Fibroblast of skin of back (primary cell): Measurements from ENCODE around the gene OPA1.

Experiments used
- DNase-seq: peaks from one replicate; pipeline ENCODE4 v3.0.0-alpha.2; 2013

OPA1 gene

DNA sequence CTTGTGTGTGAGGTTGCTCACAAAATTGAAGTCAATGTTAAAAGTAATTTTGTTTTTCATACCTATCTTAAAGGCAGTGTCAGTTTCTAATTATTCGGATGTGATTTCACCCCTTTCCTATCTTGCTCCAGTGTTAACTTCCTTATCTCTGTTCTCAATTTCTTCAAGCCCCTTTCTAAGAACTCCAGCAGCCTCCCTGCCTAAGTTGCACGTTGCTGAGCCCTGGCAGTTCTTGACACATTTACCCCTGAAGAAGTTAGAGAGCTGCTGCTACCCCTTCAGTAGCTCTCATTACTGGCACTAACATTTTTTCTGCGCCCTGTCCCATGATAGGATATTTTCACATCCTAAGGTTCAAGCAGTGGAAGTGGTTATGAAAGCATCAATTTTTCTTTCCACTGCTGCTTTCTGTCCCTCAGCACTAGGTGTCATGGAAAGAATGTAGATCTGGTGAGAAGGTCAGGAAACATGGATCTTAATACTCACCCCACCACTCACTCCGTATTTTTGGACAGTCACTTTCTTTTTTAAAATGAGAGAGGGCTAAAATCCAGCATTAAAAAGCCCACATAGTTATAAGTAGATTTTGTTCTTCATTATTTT, 62.9 kb downstream of the OPA1 start:
- DNase-seq = no peak

DNA sequence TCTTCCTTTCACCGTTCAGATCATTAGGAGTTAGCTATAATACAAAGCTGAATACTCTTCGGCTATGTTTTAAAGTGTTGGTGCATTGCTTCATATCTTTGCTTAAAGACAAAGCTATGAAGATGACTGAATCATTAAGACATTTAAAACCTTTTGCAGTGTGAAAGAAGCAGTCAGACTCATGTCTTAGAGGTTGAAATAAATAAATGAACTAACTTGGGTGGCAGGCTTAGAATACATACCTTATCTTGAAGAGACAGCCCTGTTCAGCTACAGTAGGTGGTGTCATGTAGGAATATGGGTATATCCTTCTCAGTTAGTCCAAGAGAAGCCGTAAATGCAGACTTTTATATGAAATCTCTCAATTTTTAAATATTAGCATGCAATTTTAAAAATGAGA, 63.4 kb downstream of the OPA1 start:
- no peak for DNase-seq

DNA sequence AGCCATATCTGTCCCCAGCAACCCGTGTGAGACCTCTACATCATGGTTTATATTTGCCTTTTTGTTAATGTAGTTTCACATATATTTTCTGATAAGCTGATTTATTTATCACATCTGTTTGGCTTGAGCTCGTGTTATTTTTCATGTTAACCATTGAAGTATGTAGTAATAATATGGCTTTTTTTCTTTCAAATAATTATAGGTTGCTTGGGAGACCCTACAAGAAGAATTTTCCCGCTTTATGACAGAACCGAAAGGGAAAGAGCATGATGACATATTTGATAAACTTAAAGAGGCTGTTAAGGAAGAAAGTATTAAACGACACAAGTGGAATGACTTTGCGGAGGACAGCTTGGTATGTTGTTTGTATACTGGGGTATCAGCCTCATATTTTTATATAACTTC, 63.9 kb downstream of the OPA1 start:
- no peak for DNase-seq

DNA sequence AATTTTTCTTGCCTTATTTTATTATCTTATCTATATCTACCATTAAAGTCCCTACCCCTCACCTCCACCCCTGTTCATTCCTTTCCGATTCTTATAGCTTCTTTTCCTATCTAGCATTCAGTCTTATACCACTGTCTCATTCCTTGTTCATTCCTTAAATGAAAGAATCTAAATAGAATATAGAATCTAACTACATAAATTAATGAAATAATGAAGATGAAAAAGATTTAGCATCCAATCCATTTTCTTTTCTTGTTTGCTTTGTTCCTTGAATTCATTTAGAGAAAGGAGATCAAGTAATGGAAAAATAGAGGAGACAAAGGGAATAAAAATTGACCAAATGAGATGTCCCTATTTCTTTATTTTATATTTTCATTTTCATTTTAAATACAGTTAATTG, 67.2 kb downstream of the OPA1 start:
- no peak for DNase-seq

DNA sequence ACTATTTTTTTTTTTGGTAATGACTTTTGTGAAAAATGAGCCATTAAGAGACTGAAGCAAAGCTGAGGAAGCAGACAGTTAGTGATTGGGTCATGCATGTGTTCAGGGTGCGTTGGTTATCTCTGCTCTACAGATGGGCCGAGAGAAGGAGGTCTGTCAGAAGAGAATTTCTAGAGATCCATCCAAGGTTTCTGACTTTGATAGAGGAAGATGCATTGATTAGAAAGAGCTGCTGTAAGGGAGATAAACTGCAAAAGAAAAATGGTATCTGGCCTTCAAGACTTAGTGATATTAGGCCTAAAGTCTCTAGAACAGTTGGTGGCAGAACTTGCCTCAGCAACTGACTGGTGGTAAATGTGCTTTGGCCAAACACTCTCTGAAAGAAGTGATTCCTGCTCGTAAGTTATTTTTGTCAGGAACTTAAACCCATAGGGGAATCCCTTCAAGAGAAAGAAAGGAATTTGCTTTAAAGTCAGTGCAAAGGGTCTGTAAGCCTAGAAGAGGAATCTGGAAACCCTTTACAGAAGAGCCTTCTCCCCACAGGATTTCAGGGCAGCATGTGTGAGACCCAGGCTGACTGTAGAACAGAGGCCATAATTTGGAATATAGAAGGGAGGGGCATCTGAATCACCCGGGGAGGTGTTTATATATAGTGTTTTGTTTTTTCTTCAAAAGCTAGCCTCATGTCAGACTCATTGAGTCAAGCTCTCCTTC, 67.8 kb downstream of the OPA1 start:
- no peak for DNase-seq

DNA sequence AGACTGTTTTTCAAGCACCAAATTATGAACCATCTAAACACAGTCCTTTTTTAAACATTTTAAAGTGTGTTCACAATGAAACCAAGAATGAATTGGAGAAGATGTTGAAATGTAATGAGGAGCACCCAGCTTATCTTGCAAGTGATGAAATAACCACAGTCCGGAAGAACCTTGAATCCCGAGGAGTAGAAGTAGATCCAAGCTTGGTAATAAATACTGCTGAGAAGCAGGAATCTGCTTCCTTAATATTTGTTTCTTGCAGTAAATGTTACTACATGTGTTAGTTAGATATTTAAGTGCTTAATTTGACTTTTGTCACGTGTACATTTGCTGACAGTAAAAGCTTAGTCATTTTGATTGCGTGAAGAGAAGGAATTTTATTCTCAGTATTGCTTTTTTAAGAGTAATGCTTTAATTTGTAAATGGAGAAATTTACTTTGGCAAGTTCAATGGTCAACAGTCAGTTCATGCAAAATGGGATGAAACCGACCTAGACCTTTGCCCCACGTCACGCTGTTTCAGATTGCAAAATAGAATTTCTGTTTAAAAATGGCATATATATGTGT, 69.8 kb downstream of the OPA1 start:
- no peak for DNase-seq

DNA sequence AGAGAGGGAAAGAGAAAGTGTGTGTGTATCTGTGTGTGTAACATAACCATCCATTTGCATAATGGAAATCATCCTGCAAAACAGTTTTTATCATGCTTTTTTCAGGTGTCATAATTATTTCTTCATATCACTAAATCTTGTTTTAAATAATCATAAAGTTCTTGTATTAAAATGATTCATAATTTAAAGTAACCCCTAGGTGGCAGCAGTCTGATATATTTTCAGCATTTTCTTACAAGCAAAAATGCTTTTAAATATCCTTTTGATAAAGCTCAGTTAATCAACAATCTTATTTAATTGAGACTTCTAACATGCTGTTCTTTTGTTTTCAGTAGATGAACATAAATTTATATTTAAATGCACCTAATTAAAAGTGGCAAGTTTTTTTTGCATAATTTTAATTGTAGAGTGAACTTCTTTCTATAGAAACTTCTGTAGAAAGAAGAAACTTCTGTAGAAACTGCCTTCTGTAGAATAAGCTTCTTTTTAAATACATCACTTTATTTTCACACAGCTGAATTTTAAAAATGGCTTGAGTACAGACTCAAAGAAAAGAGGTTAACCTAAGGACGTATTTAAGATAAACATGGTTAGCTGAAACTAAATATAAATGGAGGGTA, 72.5 kb downstream of the OPA1 start:
- peak; percentile 34 for DNase-seq

DNA sequence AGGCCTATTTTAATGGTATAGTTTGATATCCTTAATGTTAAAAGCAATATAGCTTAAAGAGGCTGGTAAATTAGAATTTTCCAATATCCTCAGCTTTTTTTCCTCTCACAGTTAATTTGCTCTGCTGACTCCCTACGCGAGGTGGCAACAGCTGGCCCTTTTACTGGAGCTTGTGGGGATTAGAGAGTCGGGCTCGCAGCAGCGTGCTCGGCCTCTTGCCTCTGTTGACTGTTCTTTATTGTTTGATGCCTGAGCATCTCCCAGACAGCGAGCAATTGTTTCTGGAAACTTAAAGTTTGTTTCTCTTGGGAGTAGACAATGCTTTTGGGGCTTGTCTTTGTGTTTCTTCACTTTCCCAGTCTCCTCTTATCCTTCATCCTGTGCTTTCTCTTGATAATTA, 80.8 kb downstream of the OPA1 start:
- no peak for DNase-seq

DNA sequence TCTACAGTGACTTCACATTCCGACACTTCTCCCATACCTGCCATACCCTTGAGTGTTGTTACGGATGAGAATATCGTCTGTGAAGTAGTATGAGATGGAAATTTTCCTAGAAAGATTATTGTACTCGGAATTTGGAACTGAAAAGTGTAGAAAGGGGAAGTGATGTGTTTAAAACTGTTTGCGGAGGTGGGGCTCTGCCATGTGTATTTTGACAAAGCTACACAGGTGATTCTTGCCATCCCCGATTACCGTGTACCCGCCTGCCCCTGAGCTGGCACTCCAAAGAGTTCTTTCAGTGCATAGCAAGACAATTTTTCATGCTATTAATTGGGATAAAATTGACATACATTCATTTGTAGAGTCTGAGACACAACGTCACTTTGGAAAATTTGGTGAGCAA, 81.7 kb downstream of the OPA1 start:
- no peak for DNase-seq

DNA sequence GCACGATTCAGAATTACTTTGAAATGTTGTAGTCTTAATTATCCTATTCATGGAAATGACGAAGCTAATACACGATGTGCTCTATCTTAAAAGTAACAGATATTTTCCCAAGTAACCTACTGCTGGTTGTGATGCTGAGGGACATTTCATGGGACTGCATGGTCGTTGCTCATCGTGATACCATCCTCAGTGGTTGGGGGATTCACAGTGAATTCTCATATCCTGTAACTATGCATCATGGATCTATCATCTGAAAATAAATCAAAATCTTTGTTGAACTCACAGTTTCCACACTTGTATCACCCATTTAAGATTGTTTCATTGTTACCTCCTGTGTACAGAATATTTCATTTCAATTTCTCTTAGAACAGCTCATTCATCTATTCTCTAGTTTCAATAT, 84.7 kb downstream of the OPA1 start:
- no peak for DNase-seq

DNA sequence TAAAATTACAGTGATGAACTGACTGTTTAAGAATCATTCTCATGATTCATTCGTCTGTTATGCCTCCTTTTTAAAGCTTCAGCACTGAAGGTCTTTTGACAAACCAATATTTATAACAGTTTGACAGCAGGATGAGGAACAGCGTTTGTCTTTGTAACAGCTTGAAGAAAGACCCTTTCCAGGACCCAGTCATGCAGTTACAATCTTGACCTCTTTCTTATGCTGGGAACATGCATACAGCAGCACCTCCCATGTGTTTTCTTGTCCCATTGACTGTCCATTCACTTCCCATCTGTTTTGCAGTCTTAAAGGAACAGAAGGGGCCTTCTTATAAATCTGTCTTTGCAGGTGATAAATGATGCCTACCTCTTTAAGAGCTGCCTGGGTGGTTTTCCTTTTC, 87.2 kb downstream of the OPA1 start:
- DNase-seq = peak; percentile 35

DNA sequence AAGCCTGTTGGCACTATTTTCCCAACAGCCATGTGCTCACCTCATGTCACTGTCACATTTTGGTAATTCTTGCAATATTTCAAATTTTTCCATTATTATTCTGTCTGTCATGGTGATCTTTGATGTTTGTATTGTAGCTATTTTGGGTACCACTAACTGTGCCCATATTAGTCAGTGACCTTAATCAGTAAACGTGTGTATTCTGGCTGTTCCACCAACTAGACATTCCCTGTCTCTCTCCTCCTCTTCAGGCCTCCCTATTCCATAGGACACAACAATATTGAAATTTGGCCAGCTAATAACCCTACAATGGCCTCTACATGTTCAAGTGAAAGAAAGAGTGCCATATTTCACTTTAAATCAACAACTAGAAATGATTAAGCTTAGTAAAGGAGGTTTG, 88.6 kb downstream of the OPA1 start:
- DNase-seq = peak; percentile 19

DNA sequence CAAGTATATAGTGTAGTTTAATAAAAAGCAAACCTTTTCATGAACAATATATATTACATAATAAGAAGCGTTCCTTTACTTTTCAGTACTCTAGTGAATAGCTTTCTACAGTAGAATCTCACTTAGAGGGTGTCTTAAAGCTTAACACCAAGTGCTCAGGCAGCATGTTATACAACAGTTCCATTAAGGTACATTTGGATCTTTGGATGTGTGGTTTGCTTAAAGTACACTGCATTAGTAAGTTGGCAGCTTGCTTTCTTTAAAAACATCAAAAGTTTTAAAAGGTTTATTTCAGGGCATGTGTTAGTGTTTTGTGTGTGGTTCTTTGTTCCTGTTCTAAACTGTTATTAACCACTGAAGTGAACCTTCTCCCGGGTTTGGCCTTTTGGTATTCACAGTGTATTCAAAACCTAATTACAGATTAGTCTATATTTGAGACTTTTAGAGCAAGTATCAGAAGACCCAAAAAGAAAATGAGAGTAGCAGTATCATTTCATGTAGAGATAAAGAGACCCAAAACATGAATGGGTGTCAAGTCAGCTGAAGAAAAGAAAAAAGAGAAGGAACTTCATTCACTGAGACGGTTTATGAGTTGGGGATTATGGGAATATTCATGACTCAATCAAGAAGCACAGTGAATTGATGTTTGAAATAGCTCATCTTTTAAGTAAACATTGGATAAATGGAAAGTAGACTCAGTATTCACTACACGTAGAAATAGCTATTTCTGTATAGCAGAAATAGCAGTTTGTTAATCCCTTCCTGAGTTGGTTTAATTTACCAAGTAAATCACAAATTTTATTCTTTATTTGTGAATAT, 93.9 kb downstream of the OPA1 start:
- DNase-seq = peak; percentile 16

DNA sequence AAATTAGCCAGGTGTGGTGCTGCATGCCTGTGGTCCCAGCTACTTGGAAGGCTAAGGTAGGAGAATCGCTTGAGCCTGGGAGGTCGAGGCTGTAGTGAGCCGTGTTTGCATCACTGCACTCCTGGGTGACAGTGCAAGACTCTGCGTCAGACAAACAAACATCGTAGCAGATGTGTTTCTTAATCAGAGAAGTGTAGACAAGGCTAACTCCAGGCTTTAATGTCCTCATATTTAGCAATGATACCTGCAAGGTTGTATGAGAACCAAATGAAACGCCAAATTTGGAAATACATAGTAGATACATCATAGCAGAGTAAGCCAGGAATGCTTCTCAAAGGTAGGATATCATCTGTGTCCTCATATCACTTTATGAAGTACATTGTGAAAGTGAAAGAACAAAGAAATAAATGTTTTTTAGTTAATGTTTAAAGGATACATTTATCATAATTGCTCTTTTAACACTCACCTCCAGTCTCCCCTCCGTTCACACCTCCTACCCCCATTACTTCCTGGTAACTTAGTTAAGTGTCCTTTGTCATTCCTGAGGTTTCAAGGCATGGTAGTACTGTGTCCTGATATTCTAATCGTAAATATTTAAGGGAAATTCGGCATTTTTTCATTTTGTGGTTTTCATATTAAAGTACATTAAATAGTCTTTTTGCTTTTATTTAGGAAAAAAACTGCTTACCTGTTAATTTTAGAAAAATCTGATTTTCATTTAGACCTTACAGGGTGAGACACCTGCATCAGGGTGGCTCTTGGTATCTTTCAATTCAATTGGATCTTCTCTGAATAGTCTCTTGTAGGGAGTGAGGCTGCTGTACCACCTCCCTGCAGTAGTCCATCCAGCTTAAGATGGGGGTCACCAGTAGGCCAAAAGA, 96.1 kb downstream of the OPA1 start:
- no peak for DNase-seq

DNA sequence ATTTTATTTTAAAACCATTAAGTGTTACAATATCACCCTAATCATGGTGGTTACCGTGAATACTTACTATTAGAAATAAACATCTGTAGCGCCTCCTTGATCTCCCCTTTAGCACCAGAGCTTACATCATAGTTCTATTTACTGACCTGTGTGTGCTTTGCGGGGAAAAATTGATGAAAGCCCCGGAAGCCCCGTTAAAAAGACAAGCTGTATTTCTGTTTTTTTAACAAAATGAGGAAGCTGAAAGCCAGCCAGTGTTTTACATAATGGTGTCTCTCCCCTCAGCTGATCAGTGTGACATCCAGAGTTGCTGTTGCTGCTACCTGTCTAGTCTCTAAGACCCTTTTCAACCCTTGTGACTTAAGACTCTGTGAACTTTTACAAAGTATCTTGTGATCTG, 100.8 kb downstream of the OPA1 start:
- DNase-seq = no peak

DNA sequence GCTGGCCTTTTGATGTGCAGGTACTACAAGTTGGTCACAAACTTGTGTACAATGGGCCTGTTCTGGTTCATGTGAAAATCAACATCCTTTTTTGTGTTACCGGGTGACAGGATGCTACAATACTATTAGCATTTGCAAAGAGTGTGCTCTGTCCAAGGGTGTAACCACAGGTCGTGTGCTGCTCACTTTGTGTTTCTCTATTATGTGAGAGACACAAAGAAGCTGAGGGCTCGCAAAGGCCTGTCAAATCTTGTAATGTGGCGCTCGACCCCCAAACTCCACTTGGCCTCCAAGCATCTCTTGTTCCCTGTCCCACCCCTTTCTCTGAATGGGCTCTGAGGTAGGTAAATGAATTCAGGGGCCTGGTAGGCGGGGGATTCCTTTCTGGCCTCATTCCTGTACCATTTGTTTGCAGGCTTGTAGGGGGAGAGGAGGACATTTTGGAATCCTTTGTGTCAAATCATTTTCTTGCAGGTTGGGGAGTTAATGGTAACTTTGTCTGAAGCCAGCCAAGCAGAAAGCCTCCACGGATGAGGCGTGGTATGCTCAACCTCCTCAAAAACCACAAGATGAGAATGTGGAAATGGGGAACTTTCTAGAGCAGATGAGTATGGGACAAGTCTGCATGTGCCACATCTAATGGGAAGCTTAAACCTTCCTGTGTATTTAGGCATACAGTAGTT, 109.1 kb downstream of the OPA1 start:
- DNase-seq = peak; percentile 2

DNA sequence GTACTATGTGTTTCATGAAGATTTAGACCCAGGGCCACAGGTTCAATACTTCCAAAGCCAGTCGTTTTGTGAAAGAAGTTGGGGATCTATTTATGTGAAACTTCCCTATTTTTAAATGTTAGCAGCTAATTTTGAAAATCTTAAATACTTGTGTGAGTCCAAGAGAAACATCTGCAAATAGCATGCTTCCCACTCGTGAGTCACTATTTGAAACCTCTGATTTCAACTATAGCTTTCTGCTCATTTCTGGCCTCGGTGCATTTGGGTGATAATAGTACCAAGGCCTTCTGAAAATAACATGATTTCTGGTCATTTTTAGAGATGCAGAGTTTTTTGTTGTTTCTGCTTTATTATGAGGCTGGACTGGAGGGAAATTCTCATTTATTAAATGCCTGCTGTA, 110.0 kb downstream of the OPA1 start:
- peak; percentile 28 for DNase-seq

DNA sequence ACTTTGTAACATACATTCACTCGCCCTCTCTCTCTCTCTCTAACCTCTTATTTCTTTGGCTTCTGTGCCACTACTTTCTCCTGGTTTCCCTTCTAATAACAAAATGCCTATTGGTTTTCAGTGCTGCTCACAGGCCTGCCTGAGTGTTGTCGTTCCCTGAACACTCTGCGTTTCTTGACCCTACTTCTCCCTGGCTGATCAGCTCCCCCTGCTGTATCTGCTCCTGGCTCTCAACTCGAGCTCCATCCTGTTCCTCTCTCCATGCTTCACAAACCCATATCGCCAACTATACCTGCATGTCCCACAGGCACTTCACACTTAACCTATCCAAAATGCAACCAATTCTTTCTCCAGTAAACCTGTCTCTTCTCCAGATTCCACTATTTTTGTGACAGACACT, 111.4 kb downstream of the OPA1 start:
- no peak for DNase-seq

DNA sequence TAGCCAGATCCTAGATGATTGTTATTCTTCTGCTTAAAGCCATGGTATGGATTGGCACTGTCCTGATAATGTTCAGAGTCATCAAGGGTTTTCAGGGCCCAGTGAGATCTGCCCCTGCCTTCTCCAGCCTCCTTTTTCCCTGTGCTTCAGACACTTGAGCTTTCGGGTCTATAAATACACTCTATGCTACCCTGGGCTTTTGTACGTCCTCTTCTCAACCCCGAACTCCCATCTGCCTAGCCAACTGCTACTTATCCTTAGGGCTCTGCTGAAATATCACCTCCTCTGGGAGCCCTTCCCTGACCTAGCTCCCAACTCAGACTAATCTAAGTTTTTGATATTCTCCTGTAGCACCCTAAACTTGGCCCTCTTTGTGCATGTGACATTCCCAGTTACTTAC, 115.3 kb downstream of the OPA1 start:
- DNase-seq = no peak

DNA sequence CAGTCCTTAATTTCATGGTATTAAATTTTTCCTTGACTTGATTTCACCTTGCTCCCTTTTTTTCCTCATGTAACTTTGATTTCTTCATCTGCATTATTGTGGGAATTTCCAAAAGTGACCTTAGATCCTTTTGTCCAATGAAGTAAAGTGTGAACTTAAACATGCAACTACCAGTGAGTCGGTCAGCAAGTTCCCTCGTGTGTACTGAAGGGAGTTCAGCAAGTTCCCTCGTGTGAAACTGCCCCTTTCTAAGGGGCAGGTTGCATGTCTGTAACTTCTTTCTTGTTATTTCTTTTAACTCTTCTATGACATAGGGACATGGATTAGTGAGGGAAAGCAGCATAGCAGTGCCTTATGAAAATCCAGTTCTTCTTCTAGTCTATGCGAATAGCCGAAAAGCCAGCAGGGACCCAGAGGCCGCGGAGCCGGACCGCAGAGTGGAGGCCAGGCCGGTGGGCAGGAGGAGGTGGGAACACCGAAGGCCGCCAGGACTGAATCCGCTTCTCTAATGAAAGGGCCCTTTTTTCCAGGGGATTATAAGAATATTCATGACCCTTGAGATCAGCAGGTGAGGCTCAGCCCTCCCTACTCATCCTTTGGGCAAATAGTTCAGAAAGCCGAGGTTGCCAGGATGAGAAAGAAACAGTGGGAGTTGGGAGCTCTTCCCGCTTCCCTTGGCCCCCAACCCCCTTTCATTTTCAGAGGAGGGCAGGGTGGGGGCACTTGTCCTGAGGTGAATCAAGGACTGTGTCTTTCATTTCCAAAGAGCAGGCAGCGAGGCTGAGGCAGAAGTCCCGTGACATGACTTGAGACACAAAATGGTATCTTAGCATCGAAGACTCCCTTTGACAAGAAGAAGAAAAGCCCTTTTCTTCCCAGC, 117.5 kb downstream of the OPA1 start:
- DNase-seq = no peak

DNA sequence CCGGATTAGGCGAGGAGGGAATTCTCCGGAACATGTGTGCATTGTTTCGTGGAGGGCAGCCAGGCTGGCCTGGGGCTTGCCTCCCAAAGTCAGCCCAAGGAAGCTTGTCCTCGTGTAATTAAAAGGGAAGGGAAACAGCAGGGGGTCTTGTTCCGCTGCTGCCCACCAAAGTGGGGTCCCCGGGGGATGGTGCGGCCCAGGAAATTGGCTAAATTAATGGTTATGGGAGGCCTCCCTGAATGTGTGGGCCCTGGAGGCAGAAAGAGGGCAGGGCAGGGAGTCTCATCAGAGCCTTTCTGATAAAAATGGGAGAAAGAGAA, 118.1 kb downstream of the OPA1 start:
- DNase-seq = no peak
